Prostate gland (tissue), 2 donors: ENCODE data around the gene MLYCD. TPM values are rescaled to one million over a fixed set of nuclear protein-coding genes. Genes with fewer than 3 reads are reported as not detected.

Source experiments
- DNase-seq: peaks from one replicate; pipeline ENCODE4 v3.0.0-alpha.2; 2019; ENCODE audit warnings: low spot score
- H3K27ac ChIP-seq, 2 donors: fragments of 200-600 bp; sonication (generic); 2 replicates each; pipeline ENCODE4 v1.5.1; 2017 to 2019
- H3K27me3 ChIP-seq: fragments of 200-600 bp; sonication (generic); replicated peaks from 2 replicates; pipeline ENCODE4 v1.5.1; 2019; ENCODE audit not compliant: insufficient read depth
- H3K36me3 ChIP-seq, 2 donors: fragments of 200-600 bp; sonication (generic); 1 replicate in 1 of 2; 2 replicates in 1 of 2; pipeline versions ENCODE4 v1.5.1 to v1.8.1; 2017 to 2019
- H3K4me1 ChIP-seq: fragments of 200-600 bp; sonication (generic); replicated peaks from 2 replicates; pipeline ENCODE4 v1.5.1; 2019
- H3K4me3 ChIP-seq, 2 donors: fragments of 200-600 bp; sonication (generic); 2 replicates each; pipeline ENCODE4 v1.5.1; 2017 to 2019
- H3K9me3 ChIP-seq: fragments of 200-600 bp; sonication (generic); 2 replicates; pipeline ENCODE4 v1.5.1; 2017
- CTCF ChIP-seq, 4 experiments: fragments of 200-600 bp in 2 of 4; fragments of 450-650 bp in 2 of 4; sonication (generic) in 2 of 4; IDR thresholded peaks; 1 replicate in 3 of 4; 2 replicates in 1 of 4; pipeline ENCODE4 v1.5.1; 2016 to 2019; ENCODE audit warnings: antibody characterized with exemption in 4 of 4, mild to moderate bottlenecking in 2 of 4, moderate library complexity in 2 of 4
- POLR2A ChIP-seq: fragments of 450-650 bp; IDR thresholded peaks from one replicate; pipeline ENCODE4 v1.6.1; 2016; ENCODE audit warnings: antibody characterized with exemption, mild to moderate bottlenecking
- POLR2AphosphoS5 ChIP-seq: sonication (generic); formaldehyde crosslinking; IDR thresholded peaks from one replicate; pipeline ENCODE4 v1.6.1; 2017; ENCODE audit warnings: antibody characterized with exemption
- WGBS: methylation state at CpG from one replicate; pipeline ENCODE4 v1.1.5; 2018; 5-methylcytosine and 5-hydroxymethylcytosine counted together
- intact Hi-C: fragments of 100-400 bp; cut with DNase I; formaldehyde crosslinking; loops from one replicate; pipeline ENCODE4 v1.14.2; 2022
- total RNA-seq, 2 donors: library from RNA; depleted of rRNA; stranded (reverse); fragments of >200 nt; gene quantifications; one replicate each; pipeline ENCODE4 v1.1.0, GENCODE V29; 2016

Gene MLYCD
- total RNA-seq, 2 donors from 2014 or later: 6.5 to 16.7 TPM

DNA sequence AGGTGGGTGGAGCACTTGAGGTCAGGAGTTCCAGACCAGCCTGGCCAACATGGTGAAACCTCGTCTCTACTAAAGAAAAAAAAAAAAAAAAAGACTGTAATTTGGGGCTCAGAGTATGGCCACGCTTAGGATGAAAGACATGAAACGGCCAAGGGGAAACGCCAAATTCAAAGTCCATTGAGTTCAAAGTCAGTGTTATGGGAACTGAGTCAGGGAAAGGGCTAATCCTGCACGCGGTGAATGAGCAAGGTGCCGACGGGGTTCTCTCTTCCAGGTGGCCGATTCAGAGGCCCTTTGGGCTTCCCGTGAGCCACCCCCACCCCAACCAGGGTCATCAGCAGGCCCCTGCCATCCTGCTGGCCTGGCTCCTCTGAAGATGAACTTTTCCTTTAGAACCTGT is 46.7 kb downstream of the MLYCD start:
- TF ChIP-seq POLR2AphosphoS5 (no peak), CTCF (IDR thresholded peaks at IDR 0.05) (no peak), POLR2A (no peak)
- no peak for DNase-seq
- intact Hi-C loops: no loop called here
- no peaks in the 10 kb centered on the region for H3K36me3 ChIP-seq
- WGBS: 90% methylated on average over 10 of the region's 10 CpGs
- peaks cover 3% of the 10 kb centered on the region for H3K4me1 ChIP-seq
- no peaks in the 10 kb centered on the region for H3K27me3 ChIP-seq
- H3K9me3 ChIP-seq: no peaks in the 10 kb centered on the region
- no peak overlapping the region for H3K4me3 ChIP-seq
- H3K27ac ChIP-seq: no peak overlapping the region

- Histone ChIP-seq H3K36me3 (no peaks in the 10 kb centered on the region), H3K4me1 (peaks cover 3% of the 10 kb centered on the region), H3K9me3 (no peaks in the 10 kb centered on the region), H3K4me3 (no peak overlapping the region), H3K27me3 (no peaks in the 10 kb centered on the region), H3K27ac (peak overlapping the region in 1 of 2 donors; percentile 73)
- WGBS: 93% methylated on average over 24 of the region's 24 CpGs
- TF ChIP-seq POLR2AphosphoS5: no peak
- no peak for TF ChIP-seq CTCF (IDR thresholded peaks at IDR 0.05)
- TF ChIP-seq POLR2A: no peak
- no peak for DNase-seq
- intact Hi-C loops: no loop called here
Measured at GRCh38 chr16:83946154-83946780, 47.4 kb downstream of the MLYCD start.

DNA sequence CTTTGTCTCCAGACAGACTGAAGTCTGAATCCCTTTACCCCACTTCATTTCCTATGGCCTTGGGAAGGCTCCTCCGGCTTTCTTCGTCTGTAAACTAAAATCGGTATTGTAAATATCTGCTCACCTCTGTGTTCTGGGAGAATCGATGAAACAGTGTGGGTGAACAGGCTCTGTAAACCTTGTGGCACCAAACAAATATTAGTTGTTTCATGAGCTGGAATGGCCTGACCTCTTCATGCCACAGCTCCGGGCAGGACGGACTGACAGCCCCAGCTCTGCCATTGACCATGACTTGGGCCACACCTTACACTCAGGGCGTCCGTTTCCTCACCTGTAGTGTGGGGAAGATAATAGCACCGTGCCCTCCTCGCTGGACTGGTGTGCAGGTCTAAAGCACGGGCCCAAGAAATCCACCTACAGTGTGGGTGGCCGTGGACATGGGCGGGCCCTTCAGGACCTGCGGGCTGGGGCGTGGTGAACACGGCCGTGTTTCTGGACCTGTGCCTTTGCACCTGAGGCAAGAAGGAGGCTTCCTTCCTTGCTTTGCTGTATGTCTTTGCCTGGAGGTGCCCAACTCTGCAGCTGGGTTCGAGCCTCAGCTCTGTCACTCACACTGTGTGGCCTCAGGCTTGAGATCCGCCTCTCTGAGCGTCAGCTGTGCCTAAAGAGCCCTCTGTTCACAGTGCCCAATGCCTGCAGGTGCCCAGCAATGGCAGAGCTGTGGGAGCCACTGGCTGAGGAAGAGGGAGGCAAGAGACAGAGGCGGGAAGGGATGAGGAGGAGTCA is 48.1 kb downstream of the MLYCD start:
- TF ChIP-seq POLR2AphosphoS5 (peak; percentile 59), CTCF (IDR thresholded peaks at IDR 0.05) (no peak), POLR2A (no peak)
- Histone ChIP-seq H3K9me3 (no peaks in the 10 kb centered on the region), H3K27me3 (no peaks in the 10 kb centered on the region), H3K36me3 (no peaks in the 10 kb centered on the region), H3K4me1 (peaks cover 3% of the 10 kb centered on the region), H3K27ac (peak overlapping the region in 1 of 2 donors; percentile 73), H3K4me3 (no peak overlapping the region)
- 70% methylated on average over 21 of the region's 21 CpGs for WGBS
- peak; percentile 27 for DNase-seq
- intact Hi-C loops: no loop called here

GRCh38 chr16:83947642-83948234 is 48.8 kb downstream of the MLYCD start:
- Histone ChIP-seq H3K36me3 (no peaks in the 10 kb centered on the region), H3K27ac (peak overlapping the region in 1 of 2 donors; percentile 73), H3K27me3 (no peaks in the 10 kb centered on the region), H3K4me1 (peaks cover 3% of the 10 kb centered on the region), H3K9me3 (no peaks in the 10 kb centered on the region), H3K4me3 (no peak overlapping the region)
- DNase-seq: no peak
- TF ChIP-seq POLR2AphosphoS5 (no peak), POLR2A (no peak), CTCF (IDR thresholded peaks at IDR 0.05) (no peak)
- WGBS: 88% methylated on average over 14 of the region's 14 CpGs
- intact Hi-C loops: no loop called here
